GM21528 (cell line): ENCODE data around the gene ZNF140.

ENCODE experiments used
- ATAC-seq: cut with Tn5 transposase; IDR thresholded peaks from one replicate; pipeline ENCODE4 v1.9.1; 2021; ENCODE audit warnings: mild to moderate bottlenecking, moderate library complexity; ENCODE audit not compliant: unreplicated experiment, low FRiP score

ZNF140 gene

DNA sequence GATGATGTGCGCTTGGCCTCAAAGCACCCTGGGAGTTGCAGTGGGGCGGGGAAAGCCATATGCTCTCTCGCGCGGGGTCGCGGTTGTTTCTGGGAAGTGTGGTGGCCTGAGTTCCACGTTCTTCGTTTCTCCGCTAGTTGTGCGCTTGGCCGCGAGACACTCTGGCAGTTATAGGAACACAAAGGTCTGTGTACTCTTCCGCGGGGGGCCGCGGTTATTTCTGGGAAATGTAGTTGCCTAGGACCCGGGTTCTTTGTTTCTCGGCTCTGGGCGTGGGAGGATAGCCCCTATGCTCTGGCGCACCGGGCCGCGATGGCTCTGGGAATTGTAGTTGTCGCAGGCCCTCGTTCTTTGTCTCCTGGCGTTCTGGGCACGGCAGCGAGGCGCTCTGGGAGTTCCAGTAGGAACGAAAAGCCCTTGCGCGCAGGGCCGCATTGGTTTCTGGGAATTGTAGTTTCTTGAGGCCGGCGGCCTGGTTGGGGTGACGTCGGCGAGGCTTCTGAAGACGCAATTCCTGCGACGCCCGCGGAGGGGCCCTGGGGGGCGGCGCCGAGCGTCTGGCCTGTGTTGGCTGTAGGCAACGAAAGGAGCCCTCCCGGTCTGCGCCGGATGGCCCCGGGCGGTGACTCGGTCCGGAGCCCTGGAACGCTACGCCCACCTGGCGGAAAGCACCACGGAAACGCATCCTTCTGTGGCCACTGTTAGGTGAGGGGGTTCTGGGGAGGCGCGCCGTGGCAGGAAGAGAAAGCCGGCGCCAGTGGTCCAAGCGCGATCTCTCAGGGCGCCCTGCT, at the start of gene ZNF140:
ZNF140 (plus strand) TSS at position 556 of the 791 bp plus-strand sequence. CDS start 398 bp downstream, outside the sequence.
- peak; percentile 75 for ATAC-seq

DNA sequence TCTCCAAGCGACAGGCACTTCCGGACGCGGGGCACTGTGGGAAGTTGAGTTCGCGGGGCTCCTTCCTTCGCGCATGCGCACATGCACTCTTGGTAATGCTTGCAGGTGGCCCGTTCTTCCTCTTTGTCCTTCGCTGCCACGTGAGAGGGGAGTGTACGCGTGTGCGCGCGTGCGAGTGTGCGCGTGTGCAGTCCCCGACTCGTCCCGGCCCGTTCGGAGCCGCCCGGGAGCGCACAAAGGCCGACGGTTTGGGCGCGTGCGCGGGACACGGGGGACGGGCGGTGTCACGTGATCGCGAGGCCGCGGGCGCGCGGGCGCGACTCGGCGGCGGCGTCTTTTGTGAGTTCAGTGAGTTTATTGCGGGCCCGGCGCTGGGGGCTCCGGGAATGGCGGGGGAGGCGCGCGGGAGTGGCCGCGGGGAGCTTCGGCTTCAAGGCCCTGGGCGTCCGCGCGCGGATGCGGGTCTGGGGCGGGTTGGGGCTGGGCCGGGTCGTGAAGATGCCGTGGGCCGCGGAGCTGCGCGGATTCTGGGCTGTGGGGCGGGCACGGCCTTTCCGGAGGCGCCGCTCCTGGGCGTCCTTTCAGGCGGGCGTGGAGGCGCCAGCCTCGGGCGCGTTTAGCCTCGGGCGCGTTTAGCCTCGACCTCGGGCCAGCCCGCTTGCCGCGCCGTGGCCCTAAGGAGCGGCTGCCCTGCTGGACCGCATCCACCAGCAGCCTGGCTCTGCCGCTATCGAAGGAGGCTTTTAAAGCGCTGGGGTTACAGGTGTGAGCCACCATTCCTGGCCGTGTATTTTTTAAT, 43.3 kb upstream of the ZNF140 start, which contains the start of gene ZNF84:
ZNF84 (plus strand) TSS at position 303 of the 799 bp plus-strand sequence. CDS start 3,959 bp downstream, outside the sequence.
- peak; percentile 95 for ATAC-seq

DNA sequence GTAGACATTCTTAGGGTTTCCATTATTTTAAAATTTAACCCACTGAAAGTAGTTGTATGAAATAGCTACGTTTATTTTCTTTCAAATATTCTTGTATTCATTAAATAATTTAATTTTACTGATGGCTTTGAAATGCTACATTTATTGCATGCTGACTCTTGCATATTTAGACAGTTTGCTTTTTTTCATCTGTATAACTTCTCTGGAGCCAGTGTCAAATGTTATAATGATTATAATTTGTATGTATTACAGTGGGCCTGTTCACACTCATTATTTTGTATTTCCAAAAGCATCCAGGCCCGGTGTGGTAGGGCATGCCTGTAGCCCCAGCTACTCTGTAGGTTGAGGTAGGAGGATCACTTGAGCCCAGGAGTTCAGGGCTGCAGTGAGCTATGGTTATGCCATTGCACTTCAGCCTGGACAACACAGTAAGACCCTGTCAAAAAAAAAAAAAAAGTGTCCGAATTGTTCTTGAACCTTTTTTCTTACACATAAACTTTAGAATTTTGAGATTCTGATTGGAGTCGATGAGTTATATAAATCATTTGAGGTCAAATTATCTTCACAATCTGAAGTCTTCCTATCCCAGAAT, 42.5 kb upstream of the ZNF140 start:
- no peak for ATAC-seq

DNA sequence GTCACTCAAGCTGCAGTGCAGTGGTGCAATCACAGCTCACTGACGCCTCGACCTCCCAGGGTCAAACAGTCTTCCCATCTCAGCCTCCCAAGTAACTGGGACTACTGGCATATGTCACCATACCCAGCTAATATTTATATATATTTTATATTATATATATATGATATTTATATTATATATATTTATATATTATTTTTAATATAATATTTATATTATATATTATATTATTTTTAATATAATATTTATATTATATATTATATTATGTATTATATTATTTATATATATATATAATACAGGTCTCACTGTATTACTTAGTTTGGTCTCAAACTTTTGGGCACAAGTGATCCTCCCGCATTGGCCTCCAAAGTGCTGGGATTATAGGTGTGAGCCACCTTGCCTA, 34.0 kb upstream of the ZNF140 start:
- no peak for ATAC-seq

DNA sequence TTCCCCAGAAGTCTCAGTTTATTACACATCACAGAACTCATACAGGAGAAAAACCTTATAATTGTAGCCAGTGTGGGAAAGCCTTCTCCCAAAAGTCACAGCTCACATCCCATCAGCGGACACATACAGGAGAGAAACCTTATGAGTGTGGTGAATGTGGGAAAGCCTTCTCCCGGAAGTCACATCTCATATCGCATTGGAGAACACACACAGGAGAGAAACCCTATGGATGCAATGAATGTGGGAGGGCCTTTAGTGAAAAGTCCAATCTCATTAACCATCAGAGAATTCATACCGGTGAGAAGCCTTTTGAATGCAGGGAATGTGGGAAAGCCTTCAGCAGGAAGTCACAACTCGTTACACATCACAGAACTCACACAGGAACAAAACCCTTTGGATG, 23.3 kb upstream of the ZNF140 start:
- no peak for ATAC-seq

DNA sequence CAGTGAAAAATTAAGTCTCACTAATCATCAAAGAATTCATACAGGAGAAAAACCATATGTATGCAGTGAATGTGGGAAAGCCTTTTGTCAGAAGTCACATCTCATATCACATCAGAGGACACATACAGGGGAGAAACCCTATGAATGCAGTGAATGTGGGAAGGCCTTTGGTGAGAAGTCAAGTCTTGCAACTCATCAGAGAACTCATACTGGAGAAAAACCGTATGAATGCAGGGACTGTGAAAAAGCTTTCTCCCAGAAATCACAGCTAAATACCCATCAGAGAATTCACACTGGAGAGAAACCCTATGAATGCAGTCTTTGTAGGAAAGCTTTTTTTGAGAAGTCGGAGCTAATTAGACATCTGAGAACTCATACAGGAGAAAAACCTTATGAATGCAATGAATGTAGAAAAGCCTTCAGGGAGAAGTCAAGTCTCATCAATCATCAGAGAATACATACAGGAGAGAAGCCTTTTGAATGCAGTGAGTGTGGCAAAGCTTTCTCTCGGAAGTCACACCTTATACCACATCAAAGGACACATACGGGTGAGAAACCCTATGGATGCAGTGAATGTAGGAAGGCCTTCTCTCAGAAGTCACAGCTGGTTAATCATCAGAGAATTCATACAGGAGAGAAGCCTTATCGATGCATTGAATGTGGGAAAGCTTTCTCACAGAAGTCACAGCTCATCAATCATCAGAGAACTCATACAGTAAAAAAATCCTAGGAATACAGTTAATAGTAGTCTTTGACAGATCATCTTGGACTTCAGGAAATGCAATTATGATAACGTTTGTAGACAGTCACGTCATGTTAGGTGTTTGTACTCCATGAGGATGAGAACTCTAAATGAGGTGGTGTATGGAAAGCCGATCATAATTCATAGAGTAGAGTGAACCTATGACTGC, 22.3 kb upstream of the ZNF140 start:
- no peak for ATAC-seq

DNA sequence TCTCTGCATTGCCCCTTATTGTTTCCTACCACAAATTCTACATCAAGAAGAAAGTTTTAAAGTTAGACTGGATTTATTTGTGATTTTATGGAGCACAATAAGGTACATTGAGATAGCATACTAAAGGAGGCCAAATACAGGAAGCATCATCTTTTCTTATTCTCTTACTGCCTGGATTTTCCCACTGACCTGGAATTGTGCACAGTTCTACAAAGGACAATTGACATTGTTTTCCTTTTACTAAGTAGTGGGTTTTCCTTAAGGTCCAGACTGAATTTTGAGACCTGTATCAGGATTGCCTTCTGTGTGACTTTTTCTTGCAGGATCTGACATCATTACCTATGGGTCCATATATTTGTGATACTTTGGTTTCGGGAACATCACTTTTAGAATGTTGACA, 18.8 kb upstream of the ZNF140 start:
- ATAC-seq = no peak

DNA sequence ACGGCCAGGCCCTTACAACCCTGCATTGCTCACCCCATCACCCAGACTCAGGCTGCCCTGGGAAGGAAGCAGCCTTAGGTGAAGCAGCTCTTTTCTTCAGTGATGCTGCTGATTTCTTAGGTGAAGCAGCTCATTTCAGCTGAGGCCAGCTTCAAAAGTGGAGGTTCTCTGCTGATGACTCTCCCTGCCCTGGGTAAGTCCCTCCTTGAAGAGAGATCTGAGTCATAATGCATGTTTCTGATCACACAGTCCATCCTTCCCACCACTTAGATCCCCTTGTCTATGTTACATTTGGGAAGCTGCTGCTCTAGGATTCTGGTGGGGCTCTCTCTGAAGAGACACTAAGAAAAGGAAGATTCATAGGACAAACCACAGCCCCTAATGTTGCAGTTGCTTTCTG, 17.2 kb upstream of the ZNF140 start:
- ATAC-seq = no peak

DNA sequence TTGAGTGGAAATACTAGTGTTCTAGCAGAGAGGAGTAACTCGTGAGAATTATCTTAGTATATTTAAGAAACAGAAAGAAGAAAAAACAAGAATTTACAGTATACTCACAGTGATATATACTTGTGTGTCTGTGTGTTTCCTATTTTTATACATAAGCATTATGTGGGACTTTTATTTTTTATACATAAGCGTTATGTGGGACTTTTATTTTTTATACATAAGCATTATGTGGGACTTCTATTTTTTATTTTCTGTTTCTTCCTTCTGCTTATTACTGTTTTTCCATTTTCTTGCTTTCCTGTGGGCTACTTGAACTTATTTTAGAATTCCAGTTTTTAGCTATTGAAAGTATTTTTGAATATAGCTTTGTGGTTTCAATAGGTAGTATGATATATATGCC, 6.9 kb upstream of the ZNF140 start:
- no peak for ATAC-seq

- peak; percentile 83 for ATAC-seq
Observed at GRCh38 chr12:133080026-133080367, 726 bp upstream of the ZNF140 start.

- ATAC-seq = no peak
Observed at GRCh38 chr12:133081159-133081780, 547 bp downstream of the ZNF140 start.

- no peak for ATAC-seq
Observed at GRCh38 chr12:133083345-133083744, 2.6 kb downstream of the ZNF140 start.

- ATAC-seq = no peak
Observed at GRCh38 chr12:133105620-133106019, 24.9 kb downstream of the ZNF140 start.

DNA sequence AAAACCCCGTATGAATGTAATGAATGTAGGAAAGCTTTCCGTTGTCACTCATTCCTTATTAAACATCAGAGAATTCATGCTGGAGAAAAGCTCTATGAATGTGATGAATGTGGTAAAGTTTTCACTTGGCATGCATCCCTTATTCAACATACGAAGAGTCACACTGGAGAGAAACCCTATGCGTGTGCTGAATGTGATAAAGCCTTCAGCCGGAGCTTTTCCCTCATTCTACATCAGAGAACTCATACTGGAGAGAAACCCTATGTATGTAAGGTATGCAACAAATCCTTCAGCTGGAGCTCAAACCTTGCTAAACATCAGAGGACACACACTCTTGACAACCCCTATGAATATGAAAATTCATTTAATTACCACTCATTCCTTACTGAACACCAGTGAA, 25.5 kb downstream of the ZNF140 start:
- ATAC-seq = no peak

- ATAC-seq = no peak
Observed at GRCh38 chr12:133107121-133107520, 26.4 kb downstream of the ZNF140 start.

GRCh38 chr12:133108150-133108549, 27.4 kb downstream of the ZNF140 start:
- ATAC-seq = no peak

DNA sequence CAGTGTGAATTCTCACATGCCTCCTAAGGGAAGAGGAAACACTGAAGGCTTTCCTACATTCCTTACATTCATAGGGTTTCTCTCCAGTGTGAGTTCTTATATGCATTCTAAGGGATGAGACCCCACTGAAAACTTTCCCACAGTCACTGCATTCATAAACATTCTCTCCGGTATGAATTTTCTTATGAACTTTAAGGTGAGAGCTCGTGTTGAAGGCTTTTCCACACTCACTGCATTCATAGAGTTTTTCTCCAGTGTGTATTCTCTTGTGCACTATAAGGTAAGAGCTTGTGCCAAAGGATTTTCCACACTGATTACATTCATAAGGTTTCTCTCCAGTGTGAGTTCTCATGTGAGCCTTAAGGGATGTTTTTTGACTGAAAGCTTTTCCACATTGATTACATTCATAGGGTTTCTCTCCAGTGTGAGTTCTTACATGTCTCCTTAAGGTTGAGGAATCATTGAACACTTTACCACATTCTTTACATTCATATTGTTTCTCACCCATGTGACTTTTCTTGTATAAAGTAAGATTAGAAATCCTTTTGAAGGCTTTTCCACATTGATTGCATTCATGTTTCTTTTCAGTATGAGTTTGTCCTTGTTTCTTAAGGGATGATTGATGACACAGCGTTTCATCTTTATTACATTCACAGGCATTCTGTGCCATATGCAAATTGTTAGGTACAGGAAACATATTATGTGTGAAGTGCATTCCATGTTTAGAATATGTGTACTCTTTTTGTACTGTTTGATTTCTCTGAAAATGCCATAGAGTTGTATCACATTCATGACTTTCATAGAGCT, 39.9 kb downstream of the ZNF140 start:
- no peak for ATAC-seq

- no peak for ATAC-seq
Observed at GRCh38 chr12:133124674-133125073, 44.0 kb downstream of the ZNF140 start.
